Measurements from ENCODE around the gene SOX13.

SOX13 gene

GRCh38 chr1:204134103-204134502 lies 61.2 kb downstream of the SOX13 start:
- H3K27me3 ChIP-seq (ENCODE audit: insufficient read depth, poor library complexity, severe bottlenecking), result no peaks in the 10 kb centered on the region
- DNase-seq (ENCODE audit: low read depth in 1 of 2, low spot score in 1 of 2), result no peak
- H3K27ac ChIP-seq (replicated peaks), result no peak overlapping the region
- TF ChIP-seq SPI1 (IDR thresholded peaks at IDR 0.05; ENCODE audit: borderline replicate concordance, low read depth) (no peak), GABPA (IDR thresholded peaks at IDR 0.05; ENCODE audit: low read depth) (no peak), POLR2AphosphoS5 (IDR thresholded peaks at IDR 0.05; ENCODE audit: low read depth) (no peak), REST (IDR thresholded peaks at IDR 0.05; ENCODE audit: insufficient replicate concordance, low read depth) (no peak), CTCF (IDR thresholded peaks at IDR 0.05; ENCODE audit: insufficient read depth, low read length) (no peak)
- no peak overlapping the region for H3K4me3 ChIP-seq (replicated peaks; ENCODE audit: insufficient read depth, low read length)

GRCh38 chr1:204136814-204137213 lies 63.9 kb downstream of the SOX13 start:
- Histone ChIP-seq H3K27me3 (ENCODE audit: insufficient read depth, poor library complexity, severe bottlenecking) (no peaks in the 10 kb centered on the region), H3K4me3 (replicated peaks; ENCODE audit: insufficient read depth, low read length) (no peak overlapping the region), H3K27ac (replicated peaks) (no peak overlapping the region)
- DNase-seq (ENCODE audit: low read depth in 1 of 2, low spot score in 1 of 2), result no peak
- TF ChIP-seq POLR2AphosphoS5 (IDR thresholded peaks at IDR 0.05; ENCODE audit: low read depth), result no peak
- no peak for TF ChIP-seq GABPA (IDR thresholded peaks at IDR 0.05; ENCODE audit: low read depth)
- no peak for TF ChIP-seq REST (IDR thresholded peaks at IDR 0.05; ENCODE audit: insufficient replicate concordance, low read depth)
- TF ChIP-seq SPI1 (IDR thresholded peaks at IDR 0.05; ENCODE audit: borderline replicate concordance, low read depth), result no peak
- TF ChIP-seq CTCF (IDR thresholded peaks at IDR 0.05; ENCODE audit: insufficient read depth, low read length), result no peak

GRCh38 chr1:204139088-204139487 lies 66.2 kb downstream of the SOX13 start:
- no peak for TF ChIP-seq CTCF (IDR thresholded peaks at IDR 0.05; ENCODE audit: insufficient read depth, low read length)
- Histone ChIP-seq H3K4me3 (replicated peaks; ENCODE audit: insufficient read depth, low read length) (no peak overlapping the region), H3K27me3 (ENCODE audit: insufficient read depth, poor library complexity, severe bottlenecking) (peaks cover 6% of the 10 kb centered on the region), H3K27ac (replicated peaks) (no peak overlapping the region)
- DNase-seq (ENCODE audit: low read depth in 1 of 2, low spot score in 1 of 2), result no peak

- DNase-seq (ENCODE audit: low read depth in 1 of 2, low spot score in 1 of 2), result no peak
- H3K4me3 ChIP-seq (replicated peaks; ENCODE audit: insufficient read depth, low read length), result no peak overlapping the region
- TF ChIP-seq SPI1 (IDR thresholded peaks at IDR 0.05; ENCODE audit: borderline replicate concordance, low read depth), result no peak
- TF ChIP-seq REST (IDR thresholded peaks at IDR 0.05; ENCODE audit: insufficient replicate concordance, low read depth), result no peak
- TF ChIP-seq GABPA (IDR thresholded peaks at IDR 0.05; ENCODE audit: low read depth), result no peak
- TF ChIP-seq CTCF (IDR thresholded peaks at IDR 0.05; ENCODE audit: insufficient read depth, low read length), result no peak
- no peak for TF ChIP-seq POLR2AphosphoS5 (IDR thresholded peaks at IDR 0.05; ENCODE audit: low read depth)
- H3K27me3 ChIP-seq (ENCODE audit: insufficient read depth, poor library complexity, severe bottlenecking), result peaks cover 6% of the 10 kb centered on the region
- H3K27ac ChIP-seq (replicated peaks), result no peak overlapping the region
These were observed 67.0 kb downstream of the SOX13 start for GRCh38 chr1:204139952-204140351.
